ENCODE data around the gene ARL6IP6. TPM values are rescaled to one million over a fixed set of nuclear protein-coding genes. Genes with fewer than 3 reads are reported as not detected.

Gene ARL6IP6
- total RNA-seq, 1 donor from 2014 or later: 26.6 TPM

GRCh38 chr2:152790883-152791282 is 72.5 kb downstream of the ARL6IP6 start:
- Mint-ChIP-seq H3K27me3 (peaks cover 7% of the 10 kb centered on the region), H3K9me3 (peaks cover 11% of the 10 kb centered on the region), H3K27ac (no peak overlapping the region), H3K4me3 (no peak overlapping the region), H3K4me1 (ENCODE audit: unreplicated experiment) (peaks cover 8% of the 10 kb centered on the region), H3K36me3 (no peaks in the 10 kb centered on the region)
- no peak for DNase-seq (ENCODE audit: extremely low spot score, unreplicated experiment)
- no peak for TF ChIP-seq CTCF (conservative IDR thresholded peaks at IDR 0.05)

- H3K27me3 Mint-ChIP-seq: peaks cover 7% of the 10 kb centered on the region
- no peak for DNase-seq (ENCODE audit: extremely low spot score, unreplicated experiment)
- H3K36me3 Mint-ChIP-seq: no peaks in the 10 kb centered on the region
- no peak overlapping the region for H3K27ac Mint-ChIP-seq
- peaks cover 8% of the 10 kb centered on the region for H3K4me1 Mint-ChIP-seq (ENCODE audit: unreplicated experiment)
- H3K9me3 Mint-ChIP-seq: peaks cover 9% of the 10 kb centered on the region
- no peak overlapping the region for H3K4me3 Mint-ChIP-seq
- no peak for TF ChIP-seq CTCF (conservative IDR thresholded peaks at IDR 0.05)
Observed at GRCh38 chr2:152791979-152792378, 73.6 kb downstream of the ARL6IP6 start.

- H3K36me3 Mint-ChIP-seq: no peaks in the 10 kb centered on the region
- peaks cover 8% of the 10 kb centered on the region for H3K4me1 Mint-ChIP-seq (ENCODE audit: unreplicated experiment)
- H3K4me3 Mint-ChIP-seq: no peak overlapping the region
- DNase-seq (ENCODE audit: extremely low spot score, unreplicated experiment): no peak
- peaks cover under 1% of the 10 kb centered on the region for H3K9me3 Mint-ChIP-seq
- no peak for TF ChIP-seq CTCF (conservative IDR thresholded peaks at IDR 0.05)
- H3K27me3 Mint-ChIP-seq: peaks cover 7% of the 10 kb centered on the region
- H3K27ac Mint-ChIP-seq: no peak overlapping the region
Observed at GRCh38 chr2:152792974-152793373, 74.6 kb downstream of the ARL6IP6 start.

GRCh38 chr2:152796941-152797340 is 78.5 kb downstream of the ARL6IP6 start:
- no peak for DNase-seq (ENCODE audit: extremely low spot score, unreplicated experiment)
- Mint-ChIP-seq H3K27ac (no peak overlapping the region), H3K36me3 (no peaks in the 10 kb centered on the region), H3K9me3 (peaks cover 8% of the 10 kb centered on the region), H3K27me3 (peaks cover 9% of the 10 kb centered on the region), H3K4me3 (no peak overlapping the region), H3K4me1 (ENCODE audit: unreplicated experiment) (peaks cover 8% of the 10 kb centered on the region)
- no peak for TF ChIP-seq CTCF (conservative IDR thresholded peaks at IDR 0.05)

GRCh38 chr2:152804687-152805408 is 86.4 kb downstream of the ARL6IP6 start:
- TF ChIP-seq CTCF (conservative IDR thresholded peaks at IDR 0.05): no peak
- Mint-ChIP-seq H3K4me1 (ENCODE audit: unreplicated experiment) (no peaks in the 10 kb centered on the region), H3K27me3 (peaks cover 2% of the 10 kb centered on the region), H3K27ac (no peak overlapping the region), H3K9me3 (no peaks in the 10 kb centered on the region), H3K4me3 (no peak overlapping the region), H3K36me3 (no peaks in the 10 kb centered on the region)
- DNase-seq (ENCODE audit: extremely low spot score, unreplicated experiment): no peak

Data from type B pancreatic cell (in vitro differentiated cells).